GM12891 (cell line): ENCODE results near the gene SOBP.

ENCODE experiments used
- POLR2A ChIP-seq: IDR thresholded peaks from 2 replicates; pipeline ENCODE4 v1.6.1; 2011; ENCODE audit warnings: low read depth, low read length, control low read depth
- POLR2AphosphoS5 ChIP-seq: IDR thresholded peaks from 2 replicates; pipeline ENCODE4 v1.6.1; 2011; ENCODE audit warnings: low read depth, low read length, control low read depth
- POU2F2 ChIP-seq: IDR thresholded peaks from 2 replicates; pipeline ENCODE4 v1.6.1; 2011; ENCODE audit warnings: low read depth, mild to moderate bottlenecking, control low read depth, low read length, moderate library complexity
- SPI1 ChIP-seq: IDR thresholded peaks from 2 replicates; pipeline ENCODE4 v1.6.1; 2011; ENCODE audit warnings: low read depth, low read length, control low read depth
- TAF1 ChIP-seq: IDR thresholded peaks from 2 replicates; pipeline ENCODE4 v1.6.1; 2011; ENCODE audit warnings: low read depth, low read length, control low read depth

GRCh38 chr6:107703606-107704005 is 213.7 kb downstream of the SOBP start:
- TF ChIP-seq POLR2AphosphoS5 (no peak), TAF1 (no peak), SPI1 (no peak), POLR2A (no peak), POU2F2 (no peak)
